NT2/D1 (cell line): Measurements from ENCODE around the gene SPATA22.

ENCODE experiments used
- SUZ12 ChIP-seq: IDR thresholded peaks from 2 replicates; pipeline ENCODE4 v1.6.1; 2011; ENCODE audit not compliant: insufficient read length, insufficient read depth; ENCODE audit errors: extremely low read depth
- ZNF274 ChIP-seq: IDR thresholded peaks from 2 replicates; pipeline ENCODE4 v1.6.1; 2011; ENCODE audit warnings: mild to moderate bottlenecking, low read depth, low read length

GRCh38 chr17:3479988-3480387, 8.4 kb upstream of the SPATA22 start:
- TF ChIP-seq SUZ12 (no peak), ZNF274 (no peak)
